SK-N-MC (cell line): ENCODE data around the gene L2HGDH.

Experiments used
- EZH2 ChIP-seq: fragments of 200-600 bp; sonication (generic); IDR thresholded peaks from one replicate; pipeline ENCODE4 v1.6.1; 2017; ENCODE audit warnings: antibody characterized with exemption
- POLR2AphosphoS5 ChIP-seq: IDR thresholded peaks from 2 replicates; pipeline ENCODE4 v1.6.1; 2012; ENCODE audit warnings: mild to moderate bottlenecking, low read depth, low read length, borderline replicate concordance

- TF ChIP-seq POLR2AphosphoS5 (peak; percentile 96), EZH2 (no peak)
Observed at GRCh38 chr14:50311972-50312733, at the start of gene L2HGDH, which contains the start of gene DMAC2L.
